Measurements from ENCODE around the gene PNPLA5.

PNPLA5 gene

GRCh38 chr22:43922123-43922522 lies 30.3 kb upstream of the PNPLA5 start:
- H3K36me3 ChIP-seq (replicated peaks), result no peaks in the 10 kb centered on the region
- in situ Hi-C loops (cut with HindIII; ENCODE audit: low pct_ligation_motif_present, low sequenced_read_pairs), result no loop called here
- H3K27ac ChIP-seq, result no peak overlapping the region
- DNase-seq, result no peak
- H3K27me3 ChIP-seq (replicated peaks), result no peaks in the 10 kb centered on the region
- no peak overlapping the region for H3K4me3 ChIP-seq (ENCODE audit: low read depth, low read length)
- peak; percentile 38 for TF ChIP-seq CTCF (IDR thresholded peaks at IDR 0.05; ENCODE audit: low read depth, low read length, missing control alignments)

GRCh38 chr22:43921370-43921769 lies 29.6 kb upstream of the PNPLA5 start:
- peak; percentile 65 for DNase-seq
- Histone ChIP-seq H3K27me3 (replicated peaks) (no peaks in the 10 kb centered on the region), H3K36me3 (replicated peaks) (no peaks in the 10 kb centered on the region), H3K4me3 (ENCODE audit: low read depth, low read length) (no peak overlapping the region), H3K27ac (no peak overlapping the region)
- in situ Hi-C loops (cut with HindIII; ENCODE audit: low pct_ligation_motif_present, low sequenced_read_pairs), result no loop called here
- no peak for TF ChIP-seq CTCF (IDR thresholded peaks at IDR 0.05; ENCODE audit: low read depth, low read length, missing control alignments)

GRCh38 chr22:43919106-43919973 lies 27.5 kb upstream of the PNPLA5 start:
- H3K27me3 ChIP-seq (replicated peaks), result no peaks in the 10 kb centered on the region
- no peak overlapping the region for H3K27ac ChIP-seq
- in situ Hi-C loops (cut with HindIII; ENCODE audit: low pct_ligation_motif_present, low sequenced_read_pairs), result no loop called here
- no peak for TF ChIP-seq CTCF (IDR thresholded peaks at IDR 0.05; ENCODE audit: low read depth, low read length, missing control alignments)
- H3K36me3 ChIP-seq (replicated peaks), result no peaks in the 10 kb centered on the region
- peak; percentile 51 for DNase-seq
- no peak overlapping the region for H3K4me3 ChIP-seq (ENCODE audit: low read depth, low read length)

- H3K36me3 ChIP-seq (replicated peaks), result no peaks in the 10 kb centered on the region
- no peak overlapping the region for H3K27ac ChIP-seq
- no peak for TF ChIP-seq CTCF (IDR thresholded peaks at IDR 0.05; ENCODE audit: low read depth, low read length, missing control alignments)
- H3K27me3 ChIP-seq (replicated peaks), result peaks cover under 1% of the 10 kb centered on the region
- in situ Hi-C loops (cut with HindIII; ENCODE audit: low pct_ligation_motif_present, low sequenced_read_pairs), result no loop called here
- no peak for DNase-seq
- H3K4me3 ChIP-seq (ENCODE audit: low read depth, low read length), result no peak overlapping the region
Measured at GRCh38 chr22:43917521-43917920, 25.7 kb upstream of the PNPLA5 start.

GRCh38 chr22:43911351-43911750 lies 19.5 kb upstream of the PNPLA5 start:
- Histone ChIP-seq H3K27me3 (replicated peaks) (peaks cover 3% of the 10 kb centered on the region), H3K27ac (no peak overlapping the region), H3K36me3 (replicated peaks) (no peaks in the 10 kb centered on the region), H3K4me3 (ENCODE audit: low read depth, low read length) (no peak overlapping the region)
- TF ChIP-seq CTCF (IDR thresholded peaks at IDR 0.05; ENCODE audit: low read depth, low read length, missing control alignments), result no peak
- no peak for DNase-seq
- in situ Hi-C loops (cut with HindIII; ENCODE audit: low pct_ligation_motif_present, low sequenced_read_pairs), result no loop called here

Measured in brain microvascular endothelial cell (primary cell).